BLaER1 (cell line): Measurements from ENCODE around the gene MAGI2.

ENCODE experiments used
- H3K27ac ChIP-seq: shearing (Covaris generic); formaldehyde crosslinking; 2 replicates; pipeline ENCODE4 v1.8.1; 2022
- H3K27me3 ChIP-seq: shearing (Covaris generic); formaldehyde crosslinking; 2 replicates; pipeline ENCODE4 v1.8.1; 2022
- H3K36me3 ChIP-seq: shearing (Covaris generic); formaldehyde crosslinking; 2 replicates; pipeline ENCODE4 v1.8.1; 2022
- H3K4me1 ChIP-seq: shearing (Covaris generic); formaldehyde crosslinking; 2 replicates; pipeline ENCODE4 v1.8.1; 2022
- H3K4me2 ChIP-seq: shearing (Covaris generic); formaldehyde crosslinking; 2 replicates; pipeline ENCODE4 v1.8.1; 2022
- H3K4me3 ChIP-seq: shearing (Covaris generic); formaldehyde crosslinking; 2 replicates; pipeline ENCODE4 v1.8.1; 2022
- H3K9ac ChIP-seq: shearing (Covaris generic); formaldehyde crosslinking; 2 replicates; pipeline ENCODE4 v1.8.1; 2022
- H3K9me3 ChIP-seq: shearing (Covaris generic); formaldehyde crosslinking; 2 replicates; pipeline ENCODE4 v1.8.1; 2022
- H4K20me1 ChIP-seq: shearing (Covaris generic); formaldehyde crosslinking; 2 replicates; pipeline ENCODE4 v1.8.1; 2022
- Cebpa-rat ChIP-seq: shearing (Covaris generic); IDR thresholded peaks from 2 replicates; pipeline ENCODE4 v1.8.1; 2022

MAGI2 gene

DNA sequence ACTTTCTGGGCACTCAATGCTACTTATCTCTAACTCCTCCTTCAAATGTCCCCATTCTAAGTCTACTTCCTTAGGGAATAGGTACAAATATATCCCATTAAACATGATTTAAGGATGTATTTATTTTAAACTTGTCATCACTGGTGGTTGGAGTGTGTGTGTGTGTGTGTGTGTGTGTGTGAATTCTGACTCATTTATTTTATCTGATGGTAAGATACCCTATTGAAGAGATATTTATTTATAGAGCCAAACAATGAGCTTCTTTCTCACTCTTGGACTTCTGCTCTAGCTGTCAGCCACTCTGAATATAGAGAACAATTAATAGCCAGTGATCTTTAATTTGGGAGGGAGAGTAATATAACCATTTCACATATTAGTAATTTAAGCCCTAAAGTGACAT, 17.8 kb upstream of the MAGI2 start:
- Histone ChIP-seq H3K4me3 (no peak overlapping the region), H4K20me1 (no peaks in the 10 kb centered on the region), H3K27ac (no peak overlapping the region), H3K36me3 (no peaks in the 10 kb centered on the region), H3K4me1 (no peaks in the 10 kb centered on the region), H3K9me3 (no peaks in the 10 kb centered on the region), H3K9ac (no peak overlapping the region), H3K27me3 (no peaks in the 10 kb centered on the region), H3K4me2 (no peak overlapping the region)
- no peak for TF ChIP-seq Cebpa-rat

GRCh38 chr7:79465551-79465950, 12.1 kb upstream of the MAGI2 start:
- Histone ChIP-seq H3K27me3 (no peaks in the 10 kb centered on the region), H3K9me3 (no peaks in the 10 kb centered on the region), H3K4me2 (no peak overlapping the region), H3K4me1 (no peaks in the 10 kb centered on the region), H3K4me3 (no peak overlapping the region), H3K27ac (no peak overlapping the region), H3K36me3 (no peaks in the 10 kb centered on the region), H4K20me1 (no peaks in the 10 kb centered on the region), H3K9ac (no peak overlapping the region)
- TF ChIP-seq Cebpa-rat: no peak

GRCh38 chr7:79464051-79464450, 10.6 kb upstream of the MAGI2 start:
- no peak for TF ChIP-seq Cebpa-rat
- H3K4me1 ChIP-seq: no peaks in the 10 kb centered on the region
- no peak overlapping the region for H3K4me3 ChIP-seq
- H3K36me3 ChIP-seq: no peaks in the 10 kb centered on the region
- no peak overlapping the region for H3K9ac ChIP-seq
- no peaks in the 10 kb centered on the region for H3K27me3 ChIP-seq
- H4K20me1 ChIP-seq: no peaks in the 10 kb centered on the region
- no peak overlapping the region for H3K4me2 ChIP-seq
- H3K27ac ChIP-seq: no peak overlapping the region
- H3K9me3 ChIP-seq: no peaks in the 10 kb centered on the region

GRCh38 chr7:79462390-79462789, 8.9 kb upstream of the MAGI2 start:
- TF ChIP-seq Cebpa-rat: no peak
- no peak overlapping the region for H3K4me2 ChIP-seq
- H3K27ac ChIP-seq: no peak overlapping the region

GRCh38 chr7:79461660-79462059, 8.2 kb upstream of the MAGI2 start:
- Histone ChIP-seq H3K4me2 (no peak overlapping the region), H3K9me3 (no peaks in the 10 kb centered on the region), H3K36me3 (no peaks in the 10 kb centered on the region), H3K27ac (no peak overlapping the region), H3K27me3 (no peaks in the 10 kb centered on the region), H3K4me3 (no peak overlapping the region), H3K4me1 (no peaks in the 10 kb centered on the region), H4K20me1 (no peaks in the 10 kb centered on the region), H3K9ac (no peak overlapping the region)
- no peak for TF ChIP-seq Cebpa-rat

More at GRCh38 chr7:79462390-79462789, 8.9 kb upstream of the MAGI2 start:
- Histone ChIP-seq H3K36me3 (no peaks in the 10 kb centered on the region), H3K4me1 (no peaks in the 10 kb centered on the region), H3K4me3 (no peak overlapping the region), H3K9ac (no peak overlapping the region), H3K9me3 (no peaks in the 10 kb centered on the region), H4K20me1 (no peaks in the 10 kb centered on the region), H3K27me3 (no peaks in the 10 kb centered on the region)

DNA sequence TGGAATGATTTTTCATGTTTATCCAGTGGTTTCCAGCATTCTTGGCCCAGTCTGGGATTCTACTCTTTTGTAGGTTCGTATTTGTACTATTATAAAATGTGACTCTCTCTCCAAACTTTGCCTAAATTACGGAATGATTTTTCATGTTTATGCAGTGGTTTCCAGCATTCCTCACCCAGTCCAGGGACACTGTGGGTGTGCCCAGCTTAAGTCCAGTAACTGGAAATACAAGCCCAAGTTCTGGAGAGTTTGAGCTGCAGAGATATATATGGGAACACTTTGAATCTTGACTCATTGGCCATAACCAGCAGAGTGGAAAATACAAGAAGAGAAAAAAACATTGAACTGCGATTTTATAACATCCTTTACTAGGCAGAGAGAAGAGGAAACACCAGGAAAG, 5.9 kb upstream of the MAGI2 start:
- Histone ChIP-seq H4K20me1 (no peaks in the 10 kb centered on the region), H3K27ac (no peak overlapping the region), H3K9ac (no peak overlapping the region), H3K27me3 (no peaks in the 10 kb centered on the region), H3K4me1 (no peaks in the 10 kb centered on the region), H3K36me3 (no peaks in the 10 kb centered on the region), H3K4me3 (no peak overlapping the region), H3K4me2 (no peak overlapping the region), H3K9me3 (no peaks in the 10 kb centered on the region)
- TF ChIP-seq Cebpa-rat: no peak

GRCh38 chr7:79458796-79459195, 5.3 kb upstream of the MAGI2 start:
- no peaks in the 10 kb centered on the region for H3K36me3 ChIP-seq
- no peak overlapping the region for H3K9ac ChIP-seq
- no peak overlapping the region for H3K4me2 ChIP-seq
- no peak overlapping the region for H3K27ac ChIP-seq
- H3K4me3 ChIP-seq: no peak overlapping the region
- H4K20me1 ChIP-seq: no peaks in the 10 kb centered on the region
- no peaks in the 10 kb centered on the region for H3K27me3 ChIP-seq
- no peak for TF ChIP-seq Cebpa-rat
- no peaks in the 10 kb centered on the region for H3K4me1 ChIP-seq
- peaks cover 4% of the 10 kb centered on the region for H3K9me3 ChIP-seq

GRCh38 chr7:79455173-79455790, 1.8 kb upstream of the MAGI2 start:
- Histone ChIP-seq H3K9ac (no peak overlapping the region), H3K9me3 (peaks cover 22% of the 10 kb centered on the region), H3K27me3 (no peaks in the 10 kb centered on the region), H4K20me1 (no peaks in the 10 kb centered on the region), H3K4me1 (no peaks in the 10 kb centered on the region), H3K4me3 (no peak overlapping the region), H3K4me2 (no peak overlapping the region), H3K27ac (no peak overlapping the region), H3K36me3 (no peaks in the 10 kb centered on the region)
- no peak for TF ChIP-seq Cebpa-rat

- no peak for TF ChIP-seq Cebpa-rat
- Histone ChIP-seq H3K9me3 (peaks cover 22% of the 10 kb centered on the region), H3K4me2 (no peak overlapping the region), H3K36me3 (no peaks in the 10 kb centered on the region), H3K4me1 (no peaks in the 10 kb centered on the region), H4K20me1 (no peaks in the 10 kb centered on the region), H3K4me3 (no peak overlapping the region), H3K27ac (no peak overlapping the region), H3K9ac (no peak overlapping the region), H3K27me3 (no peaks in the 10 kb centered on the region)
These were observed 994 bp upstream of the MAGI2 start for GRCh38 chr7:79454361-79454960.

DNA sequence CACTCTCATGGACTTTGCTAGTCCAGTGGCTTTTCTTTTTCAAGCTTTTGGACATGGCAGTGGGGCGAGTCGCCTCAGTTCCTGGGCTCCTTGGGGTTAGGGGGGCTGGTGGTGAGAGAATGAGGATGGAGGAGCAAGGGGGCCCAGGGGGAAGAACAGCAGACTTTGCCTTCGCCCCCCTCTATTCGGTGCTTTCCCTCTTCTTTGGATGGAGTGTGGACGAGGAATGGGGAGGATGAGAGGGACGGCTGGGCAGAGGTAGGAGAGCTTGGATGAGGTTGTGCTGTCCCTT, 255 bp downstream of the MAGI2 start:
- no peak overlapping the region for H3K4me2 ChIP-seq
- H3K9ac ChIP-seq: no peak overlapping the region
- no peaks in the 10 kb centered on the region for H3K27me3 ChIP-seq
- no peak for TF ChIP-seq Cebpa-rat
- no peak overlapping the region for H3K27ac ChIP-seq
- H3K9me3 ChIP-seq: peaks cover 22% of the 10 kb centered on the region
- no peaks in the 10 kb centered on the region for H3K4me1 ChIP-seq
- no peak overlapping the region for H3K4me3 ChIP-seq
- no peaks in the 10 kb centered on the region for H4K20me1 ChIP-seq
- no peaks in the 10 kb centered on the region for H3K36me3 ChIP-seq
